Psoas muscle (tissue), 8 donors: ENCODE data around the gene NKX2-8. TPM values are rescaled to one million over a fixed set of nuclear protein-coding genes. Genes with fewer than 3 reads are reported as not detected.

Experiments used
- ATAC-seq, 4 donors: fragments of 200-7000 bp; cut with Tn5 transposase; one replicate each; pipeline ENCODE4 v1.9.1; 2020; ENCODE audit warnings: moderate library complexity in 3 of 4, mild to moderate bottlenecking in 2 of 4
- DNase-seq, 2 donors: peaks; one replicate each; pipeline ENCODE4 v3.0.0-alpha.2; 2020
- H3K27ac ChIP-seq: fragments of 200-600 bp; one replicate; pipeline ENCODE4 v1.8.0; 2022
- H3K27me3 ChIP-seq, 3 donors: fragments of 200-600 bp in 1 of 3; one replicate each; pipeline versions ENCODE4 v1.6.1 to v1.8.0; 2013 to 2022; ENCODE audit warnings: low read length in 2 of 3, mild to moderate bottlenecking in 2 of 3, moderate library complexity in 1 of 3; ENCODE audit not compliant: insufficient read depth in 3 of 3
- H3K36me3 ChIP-seq, 2 donors: fragments of 200-600 bp in 1 of 2; one replicate each; pipeline versions ENCODE4 v1.6.1 to v1.8.0; 2013 to 2022; ENCODE audit warnings: low read depth in 1 of 2, mild to moderate bottlenecking in 1 of 2, moderate library complexity in 1 of 2; ENCODE audit not compliant: insufficient read depth in 1 of 2
- H3K4me1 ChIP-seq: fragments of 200-600 bp; one replicate; pipeline ENCODE4 v1.8.0; 2022
- H3K4me3 ChIP-seq: fragments of 200-600 bp; one replicate; pipeline ENCODE4 v1.8.0; 2022; ENCODE audit warnings: mild to moderate bottlenecking
- H3K9me3 ChIP-seq: fragments of 200-600 bp; one replicate; pipeline ENCODE4 v1.8.0; 2022
- CTCF ChIP-seq: fragments of 200-600 bp; IDR thresholded peaks from one replicate; pipeline ENCODE4 v1.8.0; 2022; ENCODE audit warnings: antibody characterized with exemption
- whole genome bisulfite sequencing, 3 donors: extraction: QIAGEN DNeasy Blood & Tissue Kit; methylation state at CpG; one replicate each; pipeline versions ENCODE4 v1.1.6 to v1.1.7; 2013; 5-methylcytosine and 5-hydroxymethylcytosine counted together
- intact Hi-C, 2 donors: fragments of 100-400 bp; cut with DNase I; formaldehyde crosslinking; loops; one replicate each; pipeline versions ENCODE4 v1.11.0 to v1.14.2; 2022
- polyA plus RNA-seq, 3 donors: library from polyadenylated mRNA; stranded (reverse); fragments of 200-250 nt; gene quantifications; one replicate each; pipeline ENCODE4 v1.2.3, GENCODE V29; 2013
- total RNA-seq, 4 donors: library from RNA; stranded (reverse); fragmentation: NEBNext Ultra II Directional in 2 of 4; extraction: Animal tissue kit (Norgen Biotek cat#: 25700) in 2 of 4; gene quantifications; one replicate each; pipeline versions ENCODE4 v1.2.1 to v1.2.4, GENCODE V29; 2021 to 2023
- donor health status: healthy with polysubstance abuse.
- donor health status: DM: no; HTN: no; CAD: no; lungs with moderate emphysema.
- donor health status: Bipolar disorder and iron deficiency.
- donor health status: healthy.
- donor health status: DM: yes; HTN: yes; CAD: no.
- donor health status: DM: no; HTN: no; CAD: no.
- donor health status: DM: no; HTN: no; CAD: no.
- donor health status: DM: yes; HTN: yes; CAD: no.

NKX2-8 gene
- total and polyA plus RNA-seq, 7 donors, result not detected

GRCh38 chr14:36605506-36605857 is 23.1 kb upstream of the NKX2-8 start:
- Histone ChIP-seq H3K9me3 (no peaks in the 10 kb centered on the region), H3K27me3 (peaks cover 0 to 12% (median 4%) of the 10 kb centered on the region in 3 donors), H3K36me3 (no peaks in the 10 kb centered on the region), H3K4me3 (no peak overlapping the region), H3K27ac (no peak overlapping the region), H3K4me1 (no peaks in the 10 kb centered on the region)
- TF ChIP-seq CTCF, result no peak
- ATAC-seq (no peak), DNase-seq (no peak)
- 27 to 46% (median 42%) methylated on average over 1 of the region's 1 CpG for WGBS, 3 donors
- intact Hi-C loops, result loop anchor here in 1 of 2 donors (2.0 kb wide), 1 partner anchor 51 kb away; no protein-coding TSS in a partner anchor

- no peak for DNase-seq
- Histone ChIP-seq H3K4me1 (no peaks in the 10 kb centered on the region), H3K27me3 (peaks cover 0 to 9% (median 1%) of the 10 kb centered on the region in 3 donors), H3K27ac (no peak overlapping the region), H3K36me3 (no peaks in the 10 kb centered on the region), H3K4me3 (no peak overlapping the region), H3K9me3 (no peaks in the 10 kb centered on the region)
- WGBS, 3 donors, result 0 to 1% (median 1%) methylated on average over 4 of the region's 4 CpGs
- TF ChIP-seq CTCF, result peak; percentile 68
- peak in 2 of 4 donors; percentile 51 to 78 for ATAC-seq
- intact Hi-C loops, result loop anchor here in 1 of 2 donors (2.0 kb wide), 1 partner anchor 50 kb away; no protein-coding TSS in a partner anchor
Measured at GRCh38 chr14:36604757-36605505, 22.5 kb upstream of the NKX2-8 start.

- H3K4me1 ChIP-seq, result no peaks in the 10 kb centered on the region
- DNase-seq (no peak), ATAC-seq (no peak)
- H3K27ac ChIP-seq, result no peak overlapping the region
- no peaks in the 10 kb centered on the region for H3K36me3 ChIP-seq
- 22 to 29% (median 23%) methylated on average over 3 of the region's 3 CpGs for WGBS, 3 donors
- peaks cover 3 to 36% (median 4%) of the 10 kb centered on the region in 3 donors for H3K27me3 ChIP-seq
- no peak overlapping the region for H3K4me3 ChIP-seq
- no peak for TF ChIP-seq CTCF
- H3K9me3 ChIP-seq, result no peaks in the 10 kb centered on the region
- intact Hi-C loops, result no loop called here
Measured at GRCh38 chr14:36600431-36600830, 18.0 kb upstream of the NKX2-8 start.

- no peak for DNase-seq
- peaks cover 11 to 86% (median 15%) of the 10 kb centered on the region in 3 donors for H3K27me3 ChIP-seq
Measured at GRCh38 chr14:36591482-36591881, 9.1 kb upstream of the NKX2-8 start.

More at GRCh38 chr14:36591482-36591881, 9.1 kb upstream of the NKX2-8 start:
- H3K36me3 ChIP-seq, result no peaks in the 10 kb centered on the region
- H3K9me3 ChIP-seq, result no peaks in the 10 kb centered on the region
- no peaks in the 10 kb centered on the region for H3K4me1 ChIP-seq
- H3K27ac ChIP-seq, result no peak overlapping the region
- no peak for TF ChIP-seq CTCF
- no peak for ATAC-seq
- H3K4me3 ChIP-seq, result no peak overlapping the region
- intact Hi-C loops, result no loop called here
